ENCODE measurements around the gene MLST8.
A peak's percentile ranks its signal among the peaks of the same experiment; 100 is the strongest.

GRCh38 chr16:2251296-2252111 is 46.2 kb downstream of the MLST8 start, which contains the start of gene ECI1:
- peak; percentile 68 for TF ChIP-seq NR2F2 (IDR thresholded peaks at IDR 0.05)
- TF ChIP-seq GABPA (IDR thresholded peaks at IDR 0.05 in 1 of 2, conservative IDR thresholded peaks at IDR 0.05 in 1 of 2): peak in 1 of 2 donors; percentile 85
- TF ChIP-seq CTCF (IDR thresholded peaks at IDR 0.05; ENCODE audit: low read depth, low read length, missing input control): peak; percentile 71
- TF ChIP-seq MAX (IDR thresholded peaks at IDR 0.05): no peak
- TF ChIP-seq FOXA2 (IDR thresholded peaks at IDR 0.05): no peak
- TF ChIP-seq REST (IDR thresholded peaks at IDR 0.05): peak; percentile 82
- TF ChIP-seq SP1 (IDR thresholded peaks at IDR 0.05): peak; percentile 85
- TF ChIP-seq YY1 (IDR thresholded peaks at IDR 0.05): peak; percentile 98
- peak; percentile 58 for TF ChIP-seq TAF1 (conservative IDR thresholded peaks at IDR 0.05)

Measured in liver (tissue), 3 donors.